Muscle of leg (tissue), 11 donors: ENCODE data around the gene LYVE1. TPM values are rescaled to one million over a fixed set of nuclear protein-coding genes. Genes with fewer than 3 reads are reported as not detected.
A peak's percentile ranks its signal among the peaks of the same experiment; 100 is the strongest.

Source experiments
- DNase-seq: peaks from one replicate; pipeline ENCODE4 v3.0.0; 2013
- H3K27ac ChIP-seq: one replicate; pipeline ENCODE4 v1.5.1; 2013; ENCODE audit warnings: mild to moderate bottlenecking, low read length, control low read depth
- H3K27me3 ChIP-seq: one replicate; pipeline ENCODE4 v1.6.1; 2013; ENCODE audit warnings: low read length; ENCODE audit not compliant: control insufficient read depth, insufficient read depth
- H3K36me3 ChIP-seq: one replicate; pipeline ENCODE4 v1.6.1; 2013; ENCODE audit warnings: low read length; ENCODE audit not compliant: control insufficient read depth, insufficient read depth
- H3K4me1 ChIP-seq: one replicate; pipeline ENCODE4 v1.6.1; 2013; ENCODE audit warnings: low read length; ENCODE audit not compliant: control insufficient read depth, insufficient read depth
- H3K4me3 ChIP-seq: one replicate; pipeline ENCODE4 v1.5.1; 2013; ENCODE audit warnings: low read length, control low read depth
- H3K9me3 ChIP-seq: replicated peaks from 2 replicates; pipeline ENCODE4 v1.6.1; 2013; ENCODE audit warnings: low read depth, low read length; ENCODE audit not compliant: control insufficient read depth
- WGBS: methylation state at CpG from one replicate; pipeline ENCODE4 v1.1.5; 2013; ENCODE audit warnings: missing lambda C conversion rate; ENCODE audit not compliant: insufficient coverage; 5-methylcytosine and 5-hydroxymethylcytosine counted together
- polyA plus RNA-seq, 8 donors: library from polyadenylated mRNA; unstranded; fragments of 120-200 nt; gene quantifications; one replicate each; pipeline versions ENCODE4 v1.2.1 to v1.2.3, GENCODE V29; 2013; ENCODE audit warnings: inconsistent platforms in 1 of 8, low replicate concordance in 1 of 8; ENCODE audit not compliant: insufficient read length in 8 of 8, insufficient read depth in 1 of 8
- total RNA-seq: library from RNA; stranded (reverse); fragments of 120-200 nt; gene quantifications from one replicate; pipeline ENCODE4 v1.2.4, GENCODE V29; 2013

LYVE1 gene
- total and polyA plus RNA-seq, 9 donors, result 52.2 to 92.2 (median 76.9) TPM

- DNase-seq, result no peak
- no peaks in the 10 kb centered on the region for H3K4me1 ChIP-seq
- no peak overlapping the region for H3K4me3 ChIP-seq
- H3K27ac ChIP-seq, result no peak overlapping the region
- H3K27me3 ChIP-seq, result no peaks in the 10 kb centered on the region
- H3K9me3 ChIP-seq, result no peaks in the 10 kb centered on the region
- peaks cover 11% of the 10 kb centered on the region for H3K36me3 ChIP-seq
Observed at GRCh38 chr11:10533323-10533722, 35.1 kb downstream of the LYVE1 start.

DNA sequence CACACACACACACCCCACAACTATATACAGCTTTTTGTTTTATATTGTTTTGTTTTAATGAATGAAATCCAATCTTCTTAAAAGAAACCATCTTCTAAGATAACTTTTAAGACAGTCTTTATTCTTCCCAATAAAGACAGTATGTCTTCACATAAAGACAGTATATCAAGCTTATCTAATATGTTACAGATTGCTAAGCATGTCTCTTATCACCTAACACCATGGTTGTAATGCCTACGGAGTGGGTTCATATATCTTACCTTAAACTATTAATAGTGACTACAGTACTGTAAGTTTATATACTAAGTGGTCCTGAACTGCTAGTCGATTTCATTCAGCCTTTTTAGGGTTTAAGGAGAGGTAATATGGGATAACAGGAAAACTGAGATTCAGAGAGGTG lies 35.9 kb downstream of the LYVE1 start:
- H3K27me3 ChIP-seq, result no peaks in the 10 kb centered on the region
- no peak for DNase-seq

GRCh38 chr11:10529279-10529678 lies 39.2 kb downstream of the LYVE1 start:
- H3K4me3 ChIP-seq, result no peak overlapping the region
- DNase-seq, result no peak
- WGBS, result 92% methylated on average over 2 of the region's 2 CpGs
- H3K4me1 ChIP-seq, result no peaks in the 10 kb centered on the region
- no peaks in the 10 kb centered on the region for H3K9me3 ChIP-seq
- peaks cover 20% of the 10 kb centered on the region for H3K36me3 ChIP-seq
- no peak overlapping the region for H3K27ac ChIP-seq
- no peaks in the 10 kb centered on the region for H3K27me3 ChIP-seq

More for the DNA sequence above, 35.9 kb downstream of the LYVE1 start:
- peaks cover 13% of the 10 kb centered on the region for H3K36me3 ChIP-seq
- no peak overlapping the region for H3K4me3 ChIP-seq
- no peaks in the 10 kb centered on the region for H3K9me3 ChIP-seq
- H3K27ac ChIP-seq, result no peak overlapping the region
- no CpG with 5 or more reads among the region's 2 CpGs for WGBS
- H3K4me1 ChIP-seq, result no peaks in the 10 kb centered on the region

DNA sequence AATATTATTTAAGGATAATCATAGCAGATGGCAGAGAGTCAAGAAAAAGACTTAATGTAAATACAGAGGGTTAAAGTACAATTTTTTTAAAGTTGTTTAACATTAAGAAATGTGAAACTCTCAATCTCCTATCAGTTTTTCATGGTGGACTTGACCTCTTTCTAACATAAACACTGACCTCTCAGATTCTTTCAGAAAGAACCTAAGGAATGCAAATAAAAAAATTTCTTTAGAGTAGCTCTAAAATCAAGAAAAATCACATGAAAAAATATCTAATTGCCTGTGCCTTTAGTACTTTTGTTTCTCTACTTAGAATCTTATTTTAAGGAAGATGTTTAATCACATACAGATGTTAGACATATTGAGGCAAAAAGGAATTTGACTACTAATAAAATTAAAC lies 40.3 kb downstream of the LYVE1 start:
- Histone ChIP-seq H3K9me3 (no peaks in the 10 kb centered on the region), H3K27ac (no peak overlapping the region), H3K36me3 (peaks cover 20% of the 10 kb centered on the region), H3K4me1 (no peaks in the 10 kb centered on the region), H3K4me3 (no peak overlapping the region), H3K27me3 (no peaks in the 10 kb centered on the region)
- DNase-seq, result no peak

GRCh38 chr11:10526974-10527918 lies 41.2 kb downstream of the LYVE1 start:
- H3K36me3 ChIP-seq, result peaks cover 25% of the 10 kb centered on the region
- no peak overlapping the region for H3K4me3 ChIP-seq
- no peaks in the 10 kb centered on the region for H3K4me1 ChIP-seq
- H3K27me3 ChIP-seq, result no peaks in the 10 kb centered on the region
- H3K27ac ChIP-seq, result no peak overlapping the region
- no peaks in the 10 kb centered on the region for H3K9me3 ChIP-seq
- 89% methylated on average over 5 of the region's 6 CpGs for WGBS
- no peak for DNase-seq

DNA sequence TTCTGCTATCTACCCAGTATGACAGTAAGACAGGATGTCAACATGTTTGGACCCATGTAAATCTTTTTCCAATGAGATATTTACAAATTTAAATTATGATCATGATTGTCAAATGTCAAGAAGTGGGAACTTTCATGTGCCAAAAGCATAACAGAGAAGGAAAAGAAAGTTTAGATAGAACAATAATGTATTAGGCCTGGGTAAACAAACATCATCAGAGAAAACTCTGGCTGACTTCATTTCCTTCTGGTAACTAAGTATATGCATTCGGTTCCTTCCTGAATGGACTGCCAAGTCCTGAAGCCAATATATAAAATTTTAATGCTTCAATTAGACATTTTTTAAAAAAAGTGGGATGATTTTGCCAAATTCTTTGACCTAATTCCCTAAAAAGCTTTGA lies 44.0 kb downstream of the LYVE1 start:
- WGBS, result no CpG with 5 or more reads among the region's 1 CpG
- Histone ChIP-seq H3K9me3 (no peaks in the 10 kb centered on the region), H3K4me1 (no peaks in the 10 kb centered on the region), H3K36me3 (peaks cover 32% of the 10 kb centered on the region), H3K27me3 (no peaks in the 10 kb centered on the region), H3K27ac (peak overlapping the region; percentile 25), H3K4me3 (no peak overlapping the region)
- DNase-seq, result no peak

DNA sequence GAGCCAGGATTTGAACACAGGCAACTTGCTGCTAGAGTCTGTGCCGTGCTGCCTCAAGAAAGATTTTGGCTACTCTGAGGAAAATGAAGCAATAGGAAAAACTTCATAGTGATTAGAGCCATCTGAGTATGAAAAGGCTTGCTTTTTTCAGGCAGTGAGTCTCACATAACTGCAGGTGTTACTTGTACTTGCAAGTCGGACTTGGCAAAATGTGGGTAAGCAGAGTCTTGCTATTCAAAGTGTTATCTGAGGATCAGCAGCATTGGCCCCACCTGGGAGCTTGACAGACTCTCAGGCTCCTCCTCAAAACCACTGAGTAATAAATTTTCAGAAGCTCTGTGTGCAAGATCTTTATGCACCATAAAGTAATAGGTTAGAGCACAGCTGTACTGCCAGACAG lies 45.5 kb downstream of the LYVE1 start:
- 86% methylated on average over 1 of the region's 2 CpGs for WGBS
- Histone ChIP-seq H3K9me3 (no peaks in the 10 kb centered on the region), H3K27me3 (no peaks in the 10 kb centered on the region), H3K4me3 (no peak overlapping the region), H3K27ac (no peak overlapping the region), H3K36me3 (peaks cover 30% of the 10 kb centered on the region), H3K4me1 (no peaks in the 10 kb centered on the region)
- no peak for DNase-seq

- no peak overlapping the region for H3K4me3 ChIP-seq
- no peaks in the 10 kb centered on the region for H3K9me3 ChIP-seq
- no peak overlapping the region for H3K27ac ChIP-seq
- DNase-seq, result no peak
- no CpG with 5 or more reads among the region's 1 CpG for WGBS
- H3K27me3 ChIP-seq, result no peaks in the 10 kb centered on the region
- peaks cover 26% of the 10 kb centered on the region for H3K36me3 ChIP-seq
- H3K4me1 ChIP-seq, result no peaks in the 10 kb centered on the region
Observed at GRCh38 chr11:10522276-10522675, 46.2 kb downstream of the LYVE1 start.

DNA sequence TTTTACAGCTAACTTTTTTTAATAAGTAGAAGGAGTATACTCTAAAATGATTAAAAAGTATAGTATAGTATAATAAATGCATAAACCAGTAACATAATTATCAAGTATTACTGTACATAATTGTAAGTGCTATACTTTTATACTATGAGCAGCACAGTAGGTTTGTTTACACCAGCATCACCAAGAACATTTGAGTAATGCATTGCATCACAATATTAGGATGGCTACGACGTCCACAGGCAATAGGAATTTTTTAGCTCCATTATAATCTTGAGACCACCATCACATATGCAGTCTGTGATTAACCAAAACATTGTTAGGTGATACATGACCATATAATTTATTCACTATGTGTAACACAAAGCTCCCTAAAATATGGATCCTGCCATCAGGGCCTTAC lies 47.9 kb downstream of the LYVE1 start:
- Histone ChIP-seq H3K9me3 (no peaks in the 10 kb centered on the region), H3K4me3 (no peak overlapping the region), H3K4me1 (no peaks in the 10 kb centered on the region), H3K36me3 (peaks cover 25% of the 10 kb centered on the region), H3K27me3 (no peaks in the 10 kb centered on the region), H3K27ac (no peak overlapping the region)
- no peak for DNase-seq
- WGBS, result no CpG with 5 or more reads among the region's 2 CpGs

GRCh38 chr11:10519630-10520029 lies 48.8 kb downstream of the LYVE1 start:
- Histone ChIP-seq H3K36me3 (peaks cover 25% of the 10 kb centered on the region), H3K4me1 (peaks cover 2% of the 10 kb centered on the region), H3K4me3 (no peak overlapping the region), H3K27ac (no peak overlapping the region), H3K27me3 (no peaks in the 10 kb centered on the region), H3K9me3 (no peaks in the 10 kb centered on the region)
- 100% methylated on average over 1 of the region's 2 CpGs for WGBS
- no peak for DNase-seq
